NOMO-1 treated with DMSO at 0.1 percent for 48 hours (cell line): ENCODE results near the gene HCN2.
"Not testable (repeated sequence)": the region's sequence is repeated elsewhere in the genome, so short reads cannot be mapped to it uniquely, and the experiment has no call there.

Experiments used
- DNase-seq: peaks from one replicate; lab custom pipeline; 2025; ENCODE audit not compliant: unreplicated experiment; lab: John Stamatoyannopoulos, UW

HCN2 gene

GRCh38 chr19:584240-585001 lies 5.3 kb upstream of the HCN2 start:
- DNase-seq = no peak

- not testable (repeated sequence) for DNase-seq
These were observed 4.5 kb upstream of the HCN2 start for GRCh38 chr19:585146-585545.

DNA sequence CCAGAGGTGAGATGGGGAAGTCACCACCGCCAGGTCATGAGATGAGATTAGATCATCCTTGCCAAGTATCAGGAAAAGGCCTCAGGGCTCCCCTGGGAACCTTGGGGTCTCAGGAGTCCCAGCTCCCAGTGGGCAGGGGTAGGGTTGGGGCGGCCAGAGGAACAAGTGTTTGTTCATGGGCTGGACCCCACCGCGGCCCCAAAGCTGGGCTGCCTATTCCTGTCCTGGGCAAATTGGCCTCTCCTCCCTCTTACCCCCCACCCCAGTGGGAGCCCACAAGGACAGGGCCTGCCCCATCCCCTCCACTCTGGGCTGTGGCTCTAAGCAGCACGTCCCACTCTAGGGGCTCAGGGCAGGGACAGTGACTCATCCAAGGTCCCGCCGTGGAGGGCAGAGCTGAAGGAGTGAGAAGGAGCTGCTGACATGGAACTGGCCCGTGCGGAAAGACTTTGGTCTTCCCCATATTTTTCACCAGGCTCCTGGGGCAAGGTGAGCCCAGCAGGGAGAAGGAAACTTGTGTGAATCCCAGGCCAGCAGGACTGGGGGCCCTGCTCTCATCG lies 4.0 kb upstream of the HCN2 start:
- DNase-seq = no peak

- DNase-seq = peak; percentile 52
These were observed 1.5 kb upstream of the HCN2 start for GRCh38 chr19:588093-588740.

- no peak for DNase-seq
These were observed 664 bp upstream of the HCN2 start for GRCh38 chr19:588741-589692.

DNA sequence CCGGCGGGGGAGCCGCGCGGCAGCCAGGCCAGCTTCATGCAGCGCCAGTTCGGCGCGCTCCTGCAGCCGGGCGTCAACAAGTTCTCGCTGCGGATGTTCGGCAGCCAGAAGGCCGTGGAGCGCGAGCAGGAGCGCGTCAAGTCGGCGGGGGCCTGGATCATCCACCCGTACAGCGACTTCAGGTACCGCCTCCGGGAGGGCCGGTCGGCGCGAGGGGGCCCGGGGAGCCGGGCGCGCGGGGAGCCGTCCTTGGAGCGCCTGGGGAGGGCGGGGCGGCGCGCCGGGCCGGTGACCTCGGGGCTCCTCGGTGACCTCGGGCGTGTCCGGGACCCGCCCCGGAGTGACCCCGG lies 690 bp downstream of the HCN2 start:
- DNase-seq = no peak

GRCh38 chr19:590750-591098 lies 1.0 kb downstream of the HCN2 start:
- DNase-seq = no peak

GRCh38 chr19:591099-591958 lies 1.6 kb downstream of the HCN2 start:
- DNase-seq = no peak

GRCh38 chr19:592101-592500 lies 2.4 kb downstream of the HCN2 start:
- DNase-seq = no peak

- DNase-seq = no peak
These were observed 3.4 kb downstream of the HCN2 start for GRCh38 chr19:593055-593454.

- DNase-seq = no peak
These were observed 3.8 kb downstream of the HCN2 start for GRCh38 chr19:593505-593904.

DNA sequence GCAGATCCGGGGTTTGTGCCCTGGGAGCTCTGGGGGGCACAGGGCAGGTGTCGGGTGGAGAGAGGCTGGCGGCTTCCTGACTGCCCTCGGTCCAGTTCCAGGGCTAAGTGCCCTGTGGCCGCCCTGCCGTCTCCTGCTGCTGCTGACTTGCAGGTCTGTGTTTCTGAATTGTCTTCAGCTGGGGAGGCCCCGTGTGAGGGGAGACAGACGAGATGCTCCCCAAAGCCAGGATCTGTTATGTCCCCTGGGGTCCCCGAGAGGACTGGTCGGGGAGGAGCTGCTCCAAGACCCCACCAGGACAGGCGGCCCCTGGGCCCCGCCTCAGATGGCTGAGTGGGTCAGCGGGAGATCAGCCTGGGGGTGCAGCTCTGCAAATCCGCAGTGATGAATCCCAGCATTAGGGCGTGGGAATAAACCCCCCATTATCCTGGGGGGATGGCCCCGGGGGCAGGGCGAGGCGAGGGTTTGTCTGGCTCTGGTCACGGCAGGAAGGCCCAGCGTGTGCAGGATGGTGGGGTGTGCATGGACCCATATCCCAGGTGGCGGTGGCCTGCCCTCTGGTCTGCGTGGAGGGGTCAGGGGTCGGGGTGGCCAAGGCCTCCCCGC lies 4.7 kb downstream of the HCN2 start:
- DNase-seq = no peak

DNA sequence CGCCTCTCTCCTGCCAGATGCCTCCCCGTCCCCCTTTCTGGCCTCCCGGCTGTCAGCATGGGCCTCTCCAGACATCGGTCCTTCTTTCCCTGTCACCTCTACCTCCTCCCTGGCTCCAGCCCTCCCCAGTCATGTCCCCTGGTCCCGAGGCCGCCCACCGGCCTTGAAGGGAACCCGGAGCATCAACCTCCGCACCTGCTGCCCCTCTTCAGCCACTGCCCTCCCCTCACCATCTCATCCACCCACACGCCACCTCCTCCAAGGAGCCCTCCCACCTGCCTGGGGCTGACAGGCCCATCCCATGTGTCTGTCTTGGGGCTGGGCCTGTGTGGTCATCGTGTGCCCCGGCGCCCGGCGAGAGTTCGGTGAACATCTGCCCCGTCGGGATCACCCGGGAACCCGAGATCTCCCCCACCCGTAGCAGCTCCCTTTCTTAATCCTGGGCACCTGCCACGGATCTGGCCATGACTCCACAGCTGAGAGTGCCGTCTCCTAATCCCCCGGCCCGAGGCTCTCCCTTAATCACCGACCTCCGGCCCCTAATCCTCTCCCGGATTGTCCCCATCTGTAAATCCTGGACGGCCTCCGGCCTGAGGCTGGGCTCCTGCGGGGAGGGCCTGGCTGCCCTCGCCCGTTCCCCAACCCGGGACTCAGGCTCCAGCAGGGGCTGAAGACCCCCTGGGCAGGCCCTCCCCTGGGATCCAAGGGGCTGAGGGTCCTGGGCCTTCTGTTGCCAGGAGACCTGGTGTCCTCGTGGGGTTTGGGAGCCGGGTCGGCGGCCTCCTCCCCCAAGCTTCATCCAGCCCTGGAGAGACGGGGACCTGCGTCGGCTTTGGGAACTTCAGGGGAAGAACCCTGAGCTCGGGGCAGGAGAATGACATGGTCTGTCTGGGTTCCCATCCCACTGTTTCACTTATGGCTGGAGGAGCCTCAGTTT lies 5.9 kb downstream of the HCN2 start:
- DNase-seq = no peak

GRCh38 chr19:596263-596655 lies 6.6 kb downstream of the HCN2 start:
- DNase-seq = no peak

DNA sequence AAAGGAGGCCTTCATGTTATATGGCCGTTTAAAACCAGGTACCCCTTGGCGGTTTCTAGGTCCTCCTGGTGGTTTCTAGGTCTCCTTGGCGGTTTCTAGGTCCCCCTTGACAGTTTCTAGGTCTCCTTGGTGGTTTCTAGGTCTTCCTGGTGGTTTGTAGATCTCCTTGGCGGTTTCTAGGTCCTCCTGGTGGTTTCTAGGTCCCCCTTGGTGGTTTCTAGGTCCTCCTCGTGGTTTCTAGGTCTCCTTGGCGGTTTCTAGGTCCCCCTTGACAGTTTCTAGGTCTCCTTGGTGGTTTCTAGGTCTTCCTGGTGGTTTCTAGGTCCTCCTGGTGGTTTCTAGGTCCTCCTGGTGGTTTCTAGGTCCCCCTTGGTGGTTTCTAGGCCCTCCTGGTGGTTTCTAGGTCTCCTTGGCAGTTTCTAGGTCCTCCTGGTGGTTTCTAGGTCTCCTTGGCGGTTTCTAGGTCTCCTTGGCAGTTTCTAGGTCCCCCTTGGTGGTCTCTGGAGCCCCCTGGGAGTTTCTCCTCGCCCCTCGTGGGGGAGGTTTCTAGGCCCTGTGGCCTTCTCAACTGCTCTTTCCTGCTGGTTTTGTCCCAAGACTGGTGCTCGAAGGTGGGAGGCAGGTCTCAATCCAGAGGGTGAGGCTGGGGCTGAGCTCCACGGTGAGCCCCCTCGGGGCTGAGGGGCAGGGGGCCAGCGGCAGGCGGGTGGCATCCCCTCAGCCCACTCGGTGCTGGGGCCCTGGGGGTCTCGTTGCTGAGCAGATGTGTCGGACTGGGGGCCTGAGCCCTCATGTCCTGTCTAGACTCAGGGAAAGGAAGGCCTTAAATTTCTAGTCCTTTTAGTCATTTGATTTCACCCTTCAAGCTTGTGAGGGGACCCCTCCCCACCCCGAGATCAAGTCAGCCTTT lies 8.0 kb downstream of the HCN2 start:
- DNase-seq = no peak

DNA sequence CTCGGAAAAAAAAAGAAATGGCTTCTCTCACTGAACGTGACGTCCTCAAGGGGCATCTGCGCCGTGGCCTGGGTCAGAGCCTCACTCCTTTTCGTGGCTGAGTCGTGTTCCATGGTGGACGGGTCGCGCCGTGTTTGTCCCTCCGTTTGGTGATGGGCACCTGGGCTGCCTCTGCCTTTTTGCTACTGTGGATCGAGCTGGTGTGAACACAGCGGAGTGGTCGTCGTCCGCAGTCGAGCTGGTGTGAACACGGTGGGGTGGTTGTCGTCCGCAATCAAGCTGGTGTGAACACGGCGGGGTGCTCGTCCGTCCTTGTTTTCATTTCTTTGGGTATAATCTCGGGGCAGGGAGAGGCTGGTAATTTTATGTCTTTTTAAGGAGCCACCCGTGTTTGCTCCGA lies 11.6 kb downstream of the HCN2 start:
- DNase-seq = no peak

DNA sequence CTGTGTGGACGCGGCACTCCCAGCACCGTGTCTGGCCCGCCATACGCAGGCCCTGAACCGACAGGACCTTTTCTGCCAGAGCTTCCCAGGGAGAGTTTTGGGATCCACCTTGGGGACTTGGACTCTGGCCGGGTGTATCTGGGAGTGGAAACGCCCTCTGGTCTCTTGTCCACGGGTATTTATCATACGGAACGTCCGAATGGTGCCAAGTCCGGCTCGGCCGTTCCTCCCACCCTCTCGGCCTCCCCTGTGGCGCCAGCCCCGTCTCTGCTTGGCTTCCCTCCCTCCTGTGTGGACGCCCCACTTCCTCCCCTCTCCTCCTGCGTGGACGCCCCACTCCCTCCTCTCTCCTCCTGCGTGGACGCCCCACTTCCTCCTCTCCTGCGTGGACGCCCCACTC lies 12.1 kb downstream of the HCN2 start:
- no peak for DNase-seq
